Heart right ventricle (tissue), 16 donors: ENCODE data around the gene KMT2D. TPM values are rescaled to one million over a fixed set of nuclear protein-coding genes. Genes with fewer than 3 reads are reported as not detected.

ENCODE experiments used
- ATAC-seq, 8 donors: fragments of 200-7000 bp; cut with Tn5 transposase; one replicate each; pipeline ENCODE4 v1.9.1; 2020; ENCODE audit warnings: mild to moderate bottlenecking in 8 of 8, moderate library complexity in 8 of 8, moderate number of reproducible peaks in 1 of 8
- DNase-seq, 2 donors: peaks; one replicate each; pipeline ENCODE4 v3.0.0-alpha.2; 2020
- H3K27ac ChIP-seq, 10 donors: fragments of 200-600 bp; sonication (generic) in 2 of 10; one replicate each; pipeline versions ENCODE4 v1.5.0 to v1.8.0; 2020 to 2022; ENCODE audit warnings: mild to moderate bottlenecking in 3 of 10
- H3K27me3 ChIP-seq, 7 donors: fragments of 200-600 bp; one replicate each; pipeline ENCODE4 v1.8.0; 2021 to 2022; ENCODE audit warnings: mild to moderate bottlenecking in 2 of 7
- H3K36me3 ChIP-seq, 9 donors: fragments of 200-600 bp; sonication (generic) in 1 of 9; one replicate each; pipeline versions ENCODE4 v1.5.0 to v1.8.0; 2020 to 2022; ENCODE audit warnings: mild to moderate bottlenecking in 2 of 9
- H3K4me1 ChIP-seq, 9 donors: fragments of 200-600 bp; sonication (generic) in 1 of 9; one replicate each; pipeline versions ENCODE4 v1.5.0 to v1.8.0; 2020 to 2022; ENCODE audit warnings: mild to moderate bottlenecking in 4 of 9
- H3K4me3 ChIP-seq, 10 donors: fragments of 200-600 bp; sonication (generic) in 2 of 10; one replicate each; pipeline versions ENCODE4 v1.5.0 to v1.8.0; 2020 to 2022; ENCODE audit warnings: mild to moderate bottlenecking in 7 of 10, moderate library complexity in 2 of 10
- H3K9me3 ChIP-seq, 11 donors: fragments of 200-600 bp in 10 of 11; sonication (generic) in 2 of 11; one replicate each; pipeline versions ENCODE4 v1.5.0 to v1.8.0; 2013 to 2022; ENCODE audit warnings: mild to moderate bottlenecking in 2 of 11, control low read depth in 1 of 11, moderate library complexity in 1 of 11
- CTCF ChIP-seq, 9 donors: fragments of 200-600 bp; sonication (generic) in 2 of 9; IDR thresholded peaks; one replicate each; pipeline versions ENCODE4 v1.5.0 to v1.8.0; 2021 to 2022; ENCODE audit warnings: antibody characterized with exemption in 9 of 9, mild to moderate bottlenecking in 5 of 9, moderate library complexity in 1 of 9
- WGBS, 2 donors: extraction: QIAGEN DNeasy Blood & Tissue Kit; methylation state at CpG; one replicate each; pipeline ENCODE4 v1.1.7; 2013; ENCODE audit warnings: inconsistent platforms in 1 of 2; 5-methylcytosine and 5-hydroxymethylcytosine counted together
- intact Hi-C, 10 donors: fragments of 100-400 bp; cut with DNase I; formaldehyde crosslinking; loops; one replicate each; pipeline versions ENCODE4 v1.11.1 to v1.14.2; 2022
- polyA plus RNA-seq, 2 donors: library from polyadenylated mRNA; stranded (reverse); fragments of 200-250 nt; gene quantifications; one replicate each; pipeline ENCODE4 v1.2.3, GENCODE V29; 2013
- total RNA-seq, 10 donors: library from RNA; stranded (reverse); fragmentation: NEBNext Ultra II Directional in 3 of 10; extraction: Animal tissue kit (Norgen Biotek cat#: 25700) in 3 of 10; gene quantifications; one replicate each; pipeline versions ENCODE4 v1.2.1 to v1.2.4, GENCODE V29; 2021 to 2023
- donor health status: Arrhythmogenic right ventricular cardiomyopathy.
- donor health status: ischemic (EF 13 %, LVEDD 7.1; RV severe dilation, severe dysfunction).
- donor health status: healthy with polysubstance abuse.
- donor health status: DM: no; HTN: yes; CAD: no.
- donor health status: DM: no; HTN: no; CAD: no.
- donor health status: ischemic (EF 25% LVEDD 6.9; RV normal size, moderate dysfunction).
- donor health status: ischemic (EF 25% LVEDD 5.7; RV mildly dilated, moderate dysfunction).
- donor health status: healthy.
- donor health status: DM: yes; HTN: yes; CAD: no.
- donor health status: Ischemic cardiomyopathy.
- donor health status: ischemic (EF 35%, LVEDD 5.7; RV mildly dilated, moderate dysfunction).
- donor health status: nonischemic (EF 11% LVEDD 7.7; RV severe dilation, severe dysfunction).
- donor health status: DM: yes; HTN: yes; CAD: no.
- donor health status: PGD.
- donor health status: ischemic (EF 29% LVEDD 5.4; RV normal size, mild dysfunction).
- donor health status: nonischemic (EF 23%, LVEDD 6.1; RV moderate dilation, normal function).

The KMT2D gene
- total and polyA plus RNA-seq, 12 donors = 9.6 to 65.3 (median 54.2) TPM

- Histone ChIP-seq H3K27me3 (no peaks in the 10 kb centered on the region), H3K27ac (no peak overlapping the region), H3K4me3 (no peak overlapping the region), H3K4me1 (peaks cover 0 to 50% (median 30%) of the 10 kb centered on the region in 9 donors), H3K36me3 (peaks cover 0 to 53% (median 23%) of the 10 kb centered on the region in 9 donors), H3K9me3 (no peaks in the 10 kb centered on the region)
- ATAC-seq (no peak), DNase-seq (no peak)
- no peak for TF ChIP-seq CTCF (IDR thresholded peaks at IDR 0.05)
- intact Hi-C loops = no loop called here
- WGBS, 2 donors = 75 to 76% methylated on average over 3 of the region's 3 CpGs
Observed at GRCh38 chr12:49013428-49013827, 47.2 kb downstream of the KMT2D start.

- Histone ChIP-seq H3K27ac (no peak overlapping the region), H3K9me3 (no peaks in the 10 kb centered on the region), H3K27me3 (no peaks in the 10 kb centered on the region), H3K4me3 (no peak overlapping the region), H3K4me1 (peaks cover 0 to 45% (median 27%) of the 10 kb centered on the region in 9 donors), H3K36me3 (peaks cover 0 to 59% (median 26%) of the 10 kb centered on the region in 9 donors)
- no peak for TF ChIP-seq CTCF (IDR thresholded peaks at IDR 0.05)
- ATAC-seq (no peak), DNase-seq (no peak)
- intact Hi-C loops = no loop called here
Observed at GRCh38 chr12:49012739-49013138, 47.9 kb downstream of the KMT2D start.

Other genes starting within 250 kb of the KMT2D start
- gene CACNB3, start 242.3 kb downstream of the KMT2D start, total RNA-seq = 1 to 10 TPM; 2.2 to 7.8 (median 4.1) TPM
- gene CACNB3, start 242.3 kb downstream of the KMT2D start, polyA plus RNA-seq = 10 to 100 TPM in 1 of 2 donors, 1 to 10 TPM in 1; 4.3 to 13.5 TPM
- gene DDX23, start 208.6 kb downstream of the KMT2D start, total RNA-seq = 10 to 100 TPM; 26.1 to 44.7 (median 32.1) TPM
- 10 to 100 TPM; 17.0 to 28.9 TPM for gene DDX23, start 208.6 kb downstream of the KMT2D start, polyA plus RNA-seq
- gene RND1, start 194.9 kb downstream of the KMT2D start, total RNA-seq = 1 to 10 TPM in 5 of 10 donors, under 1 TPM in 5; 0.21 to 3.3 (median 0.95) TPM
- 1 to 10 TPM in 1 of 2 donors, under 1 TPM in 1; 0.55 to 1.2 TPM for gene RND1, start 194.9 kb downstream of the KMT2D start, polyA plus RNA-seq
- gene FKBP11, start 135.3 kb downstream of the KMT2D start, total RNA-seq = 10 to 100 TPM in 1 of 10 donors, 1 to 10 TPM in 9; 1.6 to 18.0 (median 3.5) TPM
- 10 to 100 TPM; 12.7 to 30.4 TPM for gene FKBP11, start 135.3 kb downstream of the KMT2D start, polyA plus RNA-seq
- 10 to 100 TPM; 44.2 to 90.8 (median 54.8) TPM for gene ARF3, start 103.3 kb downstream of the KMT2D start, total RNA-seq
- 10 to 100 TPM; 30.3 to 48.3 TPM for gene ARF3, start 103.3 kb downstream of the KMT2D start, polyA plus RNA-seq
- gene WNT10B, start 89.1 kb downstream of the KMT2D start, total RNA-seq = under 1 TPM in 9 of 10 donors, not detected in 1; 0.13 to 0.47 (median 0.20) TPM
- gene WNT10B, start 89.1 kb downstream of the KMT2D start, polyA plus RNA-seq = under 1 TPM; 0.20 to 0.22 TPM
- not detected for gene WNT1, start 82.5 kb downstream of the KMT2D start, total RNA-seq
- not detected for gene WNT1, start 82.5 kb downstream of the KMT2D start, polyA plus RNA-seq
- 1 to 10 TPM in 1 of 10 donors, under 1 TPM in 9; 0.19 to 1.4 (median 0.49) TPM for gene DDN, start 61.4 kb downstream of the KMT2D start, total RNA-seq
- under 1 TPM; 0.19 to 0.37 TPM for gene DDN, start 61.4 kb downstream of the KMT2D start, polyA plus RNA-seq
- 100 to 1,000 TPM in 5 of 10 donors, 10 to 100 TPM in 5; 79.4 to 110 (median 100) TPM for gene PRKAG1, start 42.0 kb downstream of the KMT2D start, total RNA-seq
- 10 to 100 TPM; 71.0 to 77.5 TPM for gene PRKAG1, start 42.0 kb downstream of the KMT2D start, polyA plus RNA-seq
- 1 to 10 TPM in 2 of 10 donors, under 1 TPM in 6, not detected in 2; 0.23 to 1.9 (median 0.41) TPM for gene RHEBL1, start 9.2 kb upstream of the KMT2D start, total RNA-seq
- gene RHEBL1, start 9.2 kb upstream of the KMT2D start, polyA plus RNA-seq = under 1 TPM; 0.43 to 0.73 TPM
- 1 to 10 TPM in 2 of 10 donors, under 1 TPM in 8; 0.32 to 1.6 (median 0.74) TPM for gene DHH, start 34.0 kb upstream of the KMT2D start, total RNA-seq
- gene DHH, start 34.0 kb upstream of the KMT2D start, polyA plus RNA-seq = 1 to 10 TPM in 1 of 2 donors, under 1 TPM in 1; 0.37 to 1.2 TPM
- 10 to 100 TPM; 21.5 to 51.8 (median 30.8) TPM for gene LMBR1L, start 50.1 kb upstream of the KMT2D start, total RNA-seq
- gene LMBR1L, start 50.1 kb upstream of the KMT2D start, polyA plus RNA-seq = 10 to 100 TPM; 24.8 to 47.0 TPM
- 100 to 1,000 TPM; 201 to 818 (median 309) TPM for gene TUBA1B, start 70.6 kb upstream of the KMT2D start, total RNA-seq
- gene TUBA1B, start 70.6 kb upstream of the KMT2D start, polyA plus RNA-seq = 1,000 to 10,000 TPM in 1 of 2 donors, 100 to 1,000 TPM in 1; 117 to 1,374 TPM
- gene TUBA1A, start 128.3 kb upstream of the KMT2D start, total RNA-seq = 100 to 1,000 TPM in 8 of 10 donors, 10 to 100 TPM in 2; 93.9 to 258 (median 134) TPM
- gene TUBA1A, start 128.3 kb upstream of the KMT2D start, polyA plus RNA-seq = 100 to 1,000 TPM in 1 of 2 donors, 10 to 100 TPM in 1; 45.2 to 287 TPM
- gene TUBA1C, start 204.3 kb upstream of the KMT2D start, total RNA-seq = 100 to 1,000 TPM in 2 of 10 donors, 10 to 100 TPM in 8; 25.9 to 106 (median 53.1) TPM
- 100 to 1,000 TPM in 1 of 2 donors, 10 to 100 TPM in 1; 24.5 to 389 TPM for gene TUBA1C, start 204.3 kb upstream of the KMT2D start, polyA plus RNA-seq
- under 1 TPM in 5 of 10 donors, not detected in 5; 0.10 to 0.64 (median 0.47) TPM for gene PRPH, start 234.4 kb upstream of the KMT2D start, total RNA-seq
- gene PRPH, start 234.4 kb upstream of the KMT2D start, polyA plus RNA-seq = under 1 TPM; 0.35 to 0.51 TPM